ENCODE data around the gene WDFY2. TPM values are rescaled to one million over a fixed set of nuclear protein-coding genes. Genes with fewer than 3 reads are reported as not detected.

Gene WDFY2
- total RNA-seq, 1 experiment from 2014 or later, result 26.4 TPM

DNA sequence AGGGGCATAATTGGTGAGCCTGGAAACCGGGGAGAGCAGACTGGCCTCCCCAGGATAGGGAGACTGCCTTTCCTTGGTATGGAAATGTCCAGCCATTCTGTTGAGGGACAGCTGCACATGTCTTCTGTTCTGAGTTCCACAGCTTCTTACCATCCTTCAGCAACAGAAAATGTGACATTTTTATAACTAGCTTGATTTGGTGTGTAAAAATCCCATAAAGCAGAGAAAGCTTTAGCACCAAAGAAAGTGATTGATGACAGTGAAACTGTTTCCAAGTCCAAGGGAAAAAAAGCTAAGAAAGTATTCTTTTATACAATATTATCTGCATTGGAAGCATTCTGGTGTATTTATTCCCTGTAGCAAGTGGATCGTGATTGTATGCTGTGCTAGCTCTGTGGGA is 157.8 kb downstream of the WDFY2 start:
- H3K23me2 ChIP-seq (ENCODE audit: insufficient read length, low read depth, low read length, poor library complexity, severe bottlenecking), result no peaks in the 10 kb centered on the region
- H2BK15ac ChIP-seq (ENCODE audit: low read depth, low read length), result no peak overlapping the region
- no peak overlapping the region for H3K27ac ChIP-seq (ENCODE audit: insufficient read length, low read depth, low read length)
- no peak overlapping the region for H3K23ac ChIP-seq (ENCODE audit: insufficient read length, low read depth, low read length)
- Mint-ChIP-seq H3K4me1 (no peaks in the 10 kb centered on the region), H3K4me3 (no peak overlapping the region), H3K27ac (no peak overlapping the region), H3K36me3 (ENCODE audit: insufficient read depth in 1 of 3, low read depth in 3 of 3) (peaks cover 18 to 47% (median 37%) of the 10 kb centered on the region in 3 experiments), H3K27me3 (ENCODE audit: low read depth) (no peaks in the 10 kb centered on the region), H3K9me3 (peaks cover 0 to under 1% of the 10 kb centered on the region in 2 experiments; a peak in 2 of 5 replicates)
- H3K4ac ChIP-seq (ENCODE audit: low read depth, low read length), result no peak overlapping the region
- H4K8ac ChIP-seq (replicated peaks; ENCODE audit: insufficient read length, low read depth, low read length), result no peak overlapping the region
- TF ChIP-seq, protein P1, sequence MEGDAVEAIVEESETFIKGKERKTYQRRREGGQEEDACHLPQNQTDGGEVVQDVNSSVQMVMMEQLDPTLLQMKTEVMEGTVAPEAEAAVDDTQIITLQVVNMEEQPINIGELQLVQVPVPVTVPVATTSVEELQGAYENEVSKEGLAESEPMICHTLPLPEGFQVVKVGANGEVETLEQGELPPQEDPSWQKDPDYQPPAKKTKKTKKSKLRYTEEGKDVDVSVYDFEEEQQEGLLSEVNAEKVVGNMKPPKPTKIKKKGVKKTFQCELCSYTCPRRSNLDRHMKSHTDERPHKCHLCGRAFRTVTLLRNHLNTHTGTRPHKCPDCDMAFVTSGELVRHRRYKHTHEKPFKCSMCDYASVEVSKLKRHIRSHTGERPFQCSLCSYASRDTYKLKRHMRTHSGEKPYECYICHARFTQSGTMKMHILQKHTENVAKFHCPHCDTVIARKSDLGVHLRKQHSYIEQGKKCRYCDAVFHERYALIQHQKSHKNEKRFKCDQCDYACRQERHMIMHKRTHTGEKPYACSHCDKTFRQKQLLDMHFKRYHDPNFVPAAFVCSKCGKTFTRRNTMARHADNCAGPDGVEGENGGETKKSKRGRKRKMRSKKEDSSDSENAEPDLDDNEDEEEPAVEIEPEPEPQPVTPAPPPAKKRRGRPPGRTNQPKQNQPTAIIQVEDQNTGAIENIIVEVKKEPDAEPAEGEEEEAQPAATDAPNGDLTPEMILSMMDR (conservative IDR thresholded peaks at IDR 0.05), result no peak
- H3K4me2 ChIP-seq (ENCODE audit: insufficient read depth, insufficient read length, low read length), result no peak overlapping the region
- H3K4me1 ChIP-seq (ENCODE audit: insufficient read depth, low read length), result no peaks in the 10 kb centered on the region
- no peak overlapping the region for H3K14ac ChIP-seq (ENCODE audit: insufficient read depth, low read length)
- no peak overlapping the region for H2BK5ac ChIP-seq (ENCODE audit: insufficient read length, low read length)
- WGBS (ENCODE audit: extremely low coverage, insufficient read length, low lambda C conversion rate), result no CpG with 5 or more reads among the region's 2 CpGs
- peaks cover under 1% of the 10 kb centered on the region for H4K20me1 ChIP-seq (ENCODE audit: control insufficient read depth, insufficient read depth, insufficient read length)
- H2BK12ac ChIP-seq (ENCODE audit: insufficient read length, low read depth, low read length), result no peak overlapping the region
- no peaks in the 10 kb centered on the region for H3K79me2 ChIP-seq (ENCODE audit: insufficient read depth, low read length)
- H3K18ac ChIP-seq (ENCODE audit: insufficient read length, low read depth, low read length), result no peak overlapping the region
- no peaks in the 10 kb centered on the region for H3K79me1 ChIP-seq (ENCODE audit: insufficient read depth, low read depth, low read length, poor library complexity, severe bottlenecking)
- H2BK120ac ChIP-seq (ENCODE audit: low read depth, low read length, poor library complexity, severe bottlenecking), result no peak overlapping the region
- no peak overlapping the region for H4K91ac ChIP-seq (ENCODE audit: insufficient read length, low read depth, low read length)
- H2AK5ac ChIP-seq (ENCODE audit: insufficient read length, low read length), result no peak overlapping the region
- H2AFZ ChIP-seq (ENCODE audit: low read length), result no peak overlapping the region
- H4K5ac ChIP-seq (ENCODE audit: insufficient read length, low read depth, low read length), result no peak overlapping the region
- no peaks in the 10 kb centered on the region for H3K9me3 ChIP-seq (ENCODE audit: control insufficient read depth, low read depth, low read length)
- H2BK20ac ChIP-seq (ENCODE audit: low read depth, low read length, poor library complexity, severe bottlenecking), result no peak overlapping the region
- no peak overlapping the region for H3K9ac ChIP-seq (ENCODE audit: extremely low read depth, insufficient read length, low read length)
- H3T11ph ChIP-seq (ENCODE audit: low read length), result no peak overlapping the region
- no peak for DNase-seq
- no peaks in the 10 kb centered on the region for H3K27me3 ChIP-seq (ENCODE audit: insufficient read depth, low read length)
- no peak overlapping the region for H3K56ac ChIP-seq (ENCODE audit: insufficient read length, low read depth, low read length)
